PC-3 (cell line): ENCODE results near the gene TGFBR3. TPM values are rescaled to one million over a fixed set of nuclear protein-coding genes. Genes with fewer than 3 reads are reported as not detected.

Experiments
- ATAC-seq: fragments of 200-7000 bp; cut with Tn5 transposase; 2 replicates; pipeline ENCODE4 v1.9.1; 2020; ENCODE audit warnings: mild to moderate bottlenecking, moderate library complexity
- BruUV-seq: library from RNA; stranded (reverse); fragments of 400-500 nt; replicated peaks from 2 replicates; lab custom pipeline; 2021; lab: Mats Ljungman, UMichigan
- CTCF ChIA-PET: fragments of 300-600 bp; sonication (Branson Sonifier 250); formaldehyde crosslinking; loops from one replicate; lab custom pipeline; 2022; ENCODE audit warnings: antibody characterized with exemption; lab: Charles Lee
- POLR2A ChIA-PET: fragments of 300-600 bp; sonication (Branson Sonifier 250); formaldehyde crosslinking; loops from one replicate; lab custom pipeline; 2022; ENCODE audit warnings: antibody characterized with exemption; ENCODE audit not compliant: unreplicated experiment; lab: Charles Lee
- DNase-seq: peaks from one replicate; pipeline ENCODE4 v3.0.0-alpha.2; 2015
- H2AFZ ChIP-seq: fragments of 300-600 bp; sonication (generic); 2 replicates; pipeline ENCODE4 v1.6.0; 2016; ENCODE audit warnings: antibody characterized with exemption, low read length
- H3F3A ChIP-seq: fragments of 300-600 bp; sonication (generic); one replicate; pipeline ENCODE4 v1.6.0; 2017; ENCODE audit warnings: antibody characterized with exemption, low read length, control low read depth, mild to moderate bottlenecking; ENCODE audit not compliant: unreplicated experiment
- H3K27ac ChIP-seq: fragments of 300-600 bp; sonication (generic); 2 replicates; pipeline ENCODE4 v1.5.1; 2016; ENCODE audit warnings: mild to moderate bottlenecking, low read length
- H3K27me3 ChIP-seq: fragments of 300-600 bp; sonication (generic); 2 replicates; pipeline ENCODE4 v1.6.1; 2016; ENCODE audit warnings: low read length, mixed read lengths
- H3K36me3 ChIP-seq: fragments of 300-600 bp; sonication (generic); 2 replicates; pipeline ENCODE4 v1.6.1; 2016; ENCODE audit warnings: low read depth, mixed run types, low read length, mixed read lengths
- H3K4me1 ChIP-seq: fragments of 300-600 bp; sonication (generic); 2 replicates; pipeline ENCODE4 v1.5.1; 2016; ENCODE audit warnings: low read length; ENCODE audit not compliant: insufficient read depth
- H3K4me2 ChIP-seq: fragments of 300-600 bp; sonication (generic); 2 replicates; pipeline ENCODE4 v1.6.0; 2016; ENCODE audit warnings: low read length
- H3K4me3 ChIP-seq: fragments of 300-600 bp; sonication (generic); 2 replicates; pipeline ENCODE4 v1.5.1; 2016; ENCODE audit warnings: mild to moderate bottlenecking, low read length, mixed read lengths
- H3K79me2 ChIP-seq: fragments of 300-600 bp; sonication (generic); 2 replicates; pipeline ENCODE4 v1.6.1; 2017; ENCODE audit warnings: low read length, mixed read lengths
- H3K9ac ChIP-seq: fragments of 300-600 bp; sonication (generic); 2 replicates; pipeline ENCODE4 v1.6.0; 2016; ENCODE audit warnings: mild to moderate bottlenecking, low read length
- H3K9me2 ChIP-seq: fragments of 300-600 bp; sonication (generic); replicated peaks from 2 replicates; pipeline ENCODE4 v1.6.1; 2016; ENCODE audit warnings: mixed run types, low read length, mixed read lengths
- H3K9me3 ChIP-seq: fragments of 300-600 bp; sonication (generic); 2 replicates; pipeline ENCODE4 v1.6.1; 2016; ENCODE audit warnings: low read length, mixed read lengths
- H4K20me1 ChIP-seq: fragments of 300-600 bp; sonication (generic); 2 replicates; pipeline ENCODE4 v1.6.1; 2016; ENCODE audit warnings: low read length, mixed read lengths
- CTCF ChIP-seq: fragments of 300-600 bp; sonication (generic); conservative IDR thresholded peaks from 2 replicates; pipeline ENCODE4 v1.5.1; 2017; ENCODE audit warnings: antibody characterized with exemption, low read depth, mild to moderate bottlenecking, low read length
- EZH2 ChIP-seq: fragments of 300-600 bp; sonication (generic); IDR thresholded peaks from one replicate; pipeline ENCODE4 v1.6.1; 2017; ENCODE audit warnings: antibody characterized with exemption, mild to moderate bottlenecking, low read length; ENCODE audit not compliant: unreplicated experiment
- EZH2phosphoT487 ChIP-seq: fragments of 300-600 bp; sonication (generic); IDR thresholded peaks from 2 replicates; pipeline ENCODE4 v1.6.1; 2018; ENCODE audit warnings: mild to moderate bottlenecking, antibody characterized with exemption, low read length, borderline replicate concordance
- intact Hi-C: fragments of 100-400 bp; cut with micrococcal nuclease; formaldehyde crosslinking; loops from 2 replicates; pipeline ENCODE4 v1.9.0; 2023
- total RNA-seq: library from RNA; depleted of rRNA; stranded (reverse); fragments of >200 nt; gene quantifications from 2 replicates; pipeline ENCODE4 v1.2.3, GENCODE V29; 2014

The TGFBR3 gene
- total RNA-seq, 1 experiment from 2014 or later: 2.8 TPM

DNA sequence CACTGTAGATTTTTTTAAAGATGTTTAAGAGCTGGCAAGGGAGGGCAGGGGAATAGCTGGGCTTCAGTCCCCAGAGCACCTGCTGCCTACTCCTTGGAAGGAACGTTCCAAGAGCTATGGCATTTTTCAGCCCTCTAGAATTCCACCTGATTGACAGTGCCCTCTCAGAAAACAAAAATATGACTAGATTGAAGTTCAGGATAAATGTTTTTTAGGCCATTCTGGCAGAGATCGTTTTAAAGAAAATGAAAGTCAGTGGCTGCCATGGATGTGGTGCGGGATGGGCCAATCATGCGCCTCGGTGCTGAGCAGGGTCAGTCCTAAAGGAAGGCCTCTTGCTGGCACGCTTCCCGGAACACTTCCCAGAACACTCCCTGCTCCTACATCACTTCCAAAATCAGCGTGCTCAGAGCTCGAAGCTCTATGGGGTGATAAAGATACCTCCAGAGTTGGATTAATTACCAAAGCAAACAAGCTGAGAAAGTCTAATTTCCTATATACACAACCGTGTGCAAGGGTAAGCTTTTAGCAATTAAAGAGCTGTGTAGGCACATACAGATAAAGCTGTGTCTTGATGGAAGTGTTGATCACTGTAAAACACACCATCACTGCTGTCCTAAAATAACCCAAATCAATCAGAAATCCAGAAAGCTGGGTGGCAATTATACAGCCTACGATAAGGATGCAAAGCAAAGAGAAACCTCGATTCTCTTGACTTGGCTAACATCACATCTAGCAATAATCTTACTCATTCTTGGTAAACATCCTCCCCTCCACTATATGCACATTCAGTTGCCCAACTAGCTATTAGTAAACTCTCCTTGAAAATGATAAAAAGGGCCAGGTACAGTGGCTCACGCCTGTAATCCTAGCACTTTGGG is 34.6 kb downstream of the TGFBR3 start:
- peak overlapping the region; percentile 24; the same call in 1 of the 2 replicates for H3K9ac ChIP-seq

DNA sequence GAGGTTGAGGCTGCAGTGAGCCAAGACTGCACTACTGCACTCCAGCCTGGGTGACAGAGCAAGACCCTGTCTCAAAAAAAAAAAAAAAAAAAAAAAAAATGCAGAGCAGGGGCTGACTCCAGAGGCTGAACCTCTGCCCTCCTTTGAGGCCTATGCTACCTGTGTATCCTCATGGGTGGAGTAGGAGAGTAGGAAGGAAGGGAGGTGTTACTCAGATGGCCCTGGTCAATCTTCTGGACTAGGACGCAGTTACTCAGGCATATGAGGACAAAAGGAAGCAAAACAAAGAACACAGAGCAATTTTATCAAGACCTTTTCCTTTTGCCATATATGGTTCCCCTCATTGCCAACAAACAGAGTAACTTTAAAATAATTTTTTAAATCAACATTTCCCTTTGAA is 35.2 kb downstream of the TGFBR3 start:
- Histone ChIP-seq H3K9me2 (no peaks in the 10 kb centered on the region), H2AFZ (0 out of 2 replicates have a peak overlapping the region, but pooled peaks have one; percentile 61), H3K4me1 (peaks cover 32% of the 10 kb centered on the region), H3F3A (peaks cover 9% of the 10 kb centered on the region), H3K4me3 (peak overlapping the region; percentile 52; the same call in 1 of the 2 replicates), H4K20me1 (no peaks in the 10 kb centered on the region), H3K27ac (peak overlapping the region; percentile 77), H3K27me3 (no peaks in the 10 kb centered on the region), H3K79me2 (no peaks in the 10 kb centered on the region), H3K9me3 (no peaks in the 10 kb centered on the region), H3K9ac (peak overlapping the region; percentile 24; the same call in 1 of the 2 replicates), H3K36me3 (no peaks in the 10 kb centered on the region), H3K4me2 (peak overlapping the region; percentile 79)
- no TSS peak for BruUV-seq
- POLR2A ChIA-PET: no interaction called here
- ATAC-seq: peak; percentile 3; the same call in 1 of the 2 replicates
- intact Hi-C loops: loop anchor here (2.0 kb wide), 1 partner anchor 28 kb away; no protein-coding TSS in a partner anchor
- CTCF ChIA-PET: no interaction called here
- no peak for DNase-seq
- TF ChIP-seq EZH2phosphoT487 (no peak), EZH2 (no peak), CTCF (no peak)

More for the DNA sequence above, 34.6 kb downstream of the TGFBR3 start:
- BruUV-seq: no TSS peak
- ChIA-PET CTCF (interaction anchor here (0.6 kb wide), 3 partner anchors 32 to 114 kb away, joined by 3 to 6 read pairs (median 3); no protein-coding TSS in a partner anchor), POLR2A (no interaction called here)
- no peaks in the 10 kb centered on the region for H3K36me3 ChIP-seq
- H3K4me1 ChIP-seq: peaks cover 25% of the 10 kb centered on the region
- no peaks in the 10 kb centered on the region for H3K27me3 ChIP-seq
- TF ChIP-seq EZH2phosphoT487 (no peak), EZH2 (no peak), CTCF (no peak)
- H3K9me2 ChIP-seq: no peaks in the 10 kb centered on the region
- no peaks in the 10 kb centered on the region for H4K20me1 ChIP-seq
- H3K79me2 ChIP-seq: no peaks in the 10 kb centered on the region
- peaks cover 9% of the 10 kb centered on the region for H3F3A ChIP-seq
- intact Hi-C loops: loop anchor here (2.0 kb wide), 1 partner anchor 27 kb away; no protein-coding TSS in a partner anchor
- ATAC-seq (peak; percentile 92), DNase-seq (peak; percentile 83)
- H3K4me2 ChIP-seq: peak overlapping the region; percentile 79
- no peaks in the 10 kb centered on the region for H3K9me3 ChIP-seq
- peak overlapping the region; percentile 61 for H2AFZ ChIP-seq
- peak overlapping the region; percentile 77 for H3K27ac ChIP-seq
- H3K4me3 ChIP-seq: peak overlapping the region; percentile 52
